Measurements from ENCODE around the gene SEMA6C. TPM values are rescaled to one million over a fixed set of nuclear protein-coding genes. Genes with fewer than 3 reads are reported as not detected.
"Not testable (repeated sequence)": the region's sequence is repeated elsewhere in the genome, so short reads cannot be mapped to it uniquely, and the experiment has no call there.

Gene SEMA6C
- total RNA-seq, 1 donor from 2014 or later, result 33.4 TPM

DNA sequence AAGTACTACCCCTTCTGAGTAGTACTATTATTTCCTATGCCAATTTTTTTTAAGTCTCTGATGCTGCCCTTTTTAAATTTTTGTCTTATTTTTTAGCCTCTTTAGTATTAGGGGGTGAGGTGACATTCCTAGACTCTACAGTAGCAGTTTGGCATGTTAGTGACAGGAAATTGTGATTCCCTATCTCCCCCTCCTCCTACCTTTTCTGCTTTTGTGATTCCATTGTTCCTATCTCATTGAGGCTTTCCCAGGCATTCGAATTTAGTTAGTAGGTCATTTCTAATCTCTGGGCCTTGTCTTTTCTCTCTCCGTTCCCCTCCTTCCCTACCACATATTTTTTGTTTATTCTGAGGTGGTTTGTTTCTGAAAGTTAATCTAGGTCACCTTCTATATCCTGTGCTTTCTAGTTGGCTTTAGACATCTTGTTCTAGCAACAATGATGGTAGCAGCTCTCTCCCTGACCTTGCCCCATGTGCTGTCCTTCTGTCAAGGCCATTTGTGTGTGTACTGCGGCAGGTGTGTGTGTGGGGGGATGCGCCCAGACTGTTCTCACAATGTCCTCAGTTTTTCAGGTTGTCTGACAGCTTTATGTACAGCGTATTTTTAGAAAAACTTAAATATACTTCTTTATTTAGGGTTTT, 21.5 kb downstream of the SEMA6C start:
- DNase-seq, result no peak

- DNase-seq, result no peak
Measured at GRCh38 chr1:151113877-151114276, 32.6 kb downstream of the SEMA6C start.

DNA sequence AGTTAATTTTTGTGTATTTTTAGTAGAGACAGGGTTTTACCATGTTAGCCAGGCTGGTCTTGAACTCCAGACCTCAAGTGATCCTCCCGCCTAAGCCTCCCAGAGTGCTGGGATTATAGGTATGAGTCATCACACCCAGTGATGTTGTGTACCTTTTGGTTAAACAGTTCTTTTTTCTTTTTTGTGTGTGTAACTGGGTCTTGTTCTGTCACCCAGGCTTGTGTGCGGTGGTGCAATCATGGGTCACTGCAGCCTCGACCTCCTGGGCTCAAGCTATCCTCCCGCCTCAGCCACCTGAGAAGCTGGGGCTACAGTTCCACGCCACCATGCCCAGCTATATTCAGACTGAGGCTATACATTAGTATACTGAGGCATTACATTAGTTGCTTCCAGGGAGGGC, 38.1 kb downstream of the SEMA6C start:
- no peak for DNase-seq

DNA sequence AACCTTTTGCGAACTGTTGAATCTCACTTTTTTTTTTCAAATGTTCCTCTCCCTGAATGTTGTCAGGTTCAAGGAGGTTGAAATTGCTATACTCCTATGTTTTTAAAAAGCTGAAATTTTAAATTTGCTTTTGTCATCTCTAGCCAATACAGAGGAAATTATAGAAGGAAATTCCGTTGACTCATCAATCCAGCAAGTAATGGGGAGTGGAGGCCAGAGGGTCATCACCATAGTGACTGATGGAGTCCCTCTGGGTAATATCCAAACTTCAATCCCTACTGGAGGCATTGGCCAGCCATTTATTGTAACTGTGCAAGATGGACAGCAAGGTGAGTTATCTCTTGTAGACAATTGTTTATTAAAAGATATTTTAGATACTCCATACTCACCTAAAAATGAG, 39.5 kb downstream of the SEMA6C start:
- peak; percentile 84 for DNase-seq

DNA sequence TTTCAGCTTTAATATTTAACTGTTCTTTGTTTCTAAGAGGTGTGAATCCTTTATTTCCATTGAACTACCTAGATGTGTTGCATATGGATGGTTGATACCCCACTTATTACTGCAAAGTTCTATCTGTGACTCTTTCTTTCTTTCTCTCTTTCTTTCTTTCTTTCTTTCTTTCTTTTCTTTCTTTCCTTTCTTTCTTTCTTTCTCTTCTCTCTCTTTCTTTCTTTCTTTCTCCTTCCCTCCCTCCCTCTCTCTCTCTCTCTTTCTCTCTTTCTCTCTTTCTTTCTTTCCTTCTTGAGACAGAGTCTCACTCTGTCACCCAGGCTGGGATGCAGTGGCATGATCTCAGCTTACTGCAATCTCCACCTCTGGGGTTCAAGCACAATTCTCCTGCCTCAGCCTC, 41.8 kb downstream of the SEMA6C start:
- DNase-seq, result no peak

DNA sequence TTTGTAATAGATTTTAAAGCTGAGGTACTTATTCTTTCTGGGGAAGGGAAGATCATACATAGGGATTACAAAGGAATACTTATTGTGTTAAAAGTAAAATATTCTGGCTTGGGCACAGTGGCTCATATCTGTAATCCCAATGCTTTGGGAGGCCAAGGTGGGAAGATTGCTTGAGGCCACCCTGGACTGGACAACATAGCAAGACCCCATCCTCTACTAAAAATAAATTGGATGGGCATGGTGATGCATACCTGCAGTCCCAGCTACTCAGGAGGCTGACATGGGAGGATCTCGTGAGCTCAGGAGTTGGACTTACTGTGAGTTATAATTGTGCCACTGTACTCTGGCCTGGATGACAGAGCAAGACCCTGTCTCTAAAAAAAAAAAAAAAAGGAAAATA, 48.3 kb downstream of the SEMA6C start:
- no peak for DNase-seq

GRCh38 chr1:151097426-151097825, 49.0 kb downstream of the SEMA6C start:
- not testable (repeated sequence) for DNase-seq

DNA sequence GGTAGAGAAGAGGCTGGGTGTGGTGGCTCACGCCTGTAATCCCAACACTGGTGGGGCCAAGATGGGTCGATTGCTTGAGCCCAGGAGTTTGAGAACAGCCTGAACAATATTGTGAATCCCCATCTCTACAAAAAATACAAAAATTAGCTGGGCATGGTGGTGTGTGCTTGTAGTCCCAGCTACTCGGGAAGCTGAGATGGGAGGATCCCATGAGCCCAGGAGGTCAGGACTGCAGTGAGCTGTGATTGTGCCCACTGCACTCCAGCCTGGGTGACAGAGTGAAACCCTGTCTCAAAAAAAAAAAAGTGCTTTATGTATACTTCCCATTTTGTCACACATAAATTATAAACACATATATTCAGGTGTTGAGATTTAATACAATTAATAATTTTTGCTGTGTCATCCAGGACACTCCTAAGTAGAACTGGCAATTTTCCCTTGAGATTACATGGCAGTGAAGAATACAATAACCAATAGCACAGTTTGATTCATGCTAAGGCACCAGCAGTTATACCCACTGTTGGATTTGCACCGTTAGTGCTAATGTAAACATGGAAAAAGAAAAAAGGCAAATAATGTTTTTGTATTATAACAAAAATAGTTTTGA, 60.4 kb downstream of the SEMA6C start:
- DNase-seq, result no peak

Other genes with a start within 250 kb of the SEMA6C start
- gene SETDB1, start 220.3 kb downstream of the SEMA6C start, total RNA-seq, result 38.1 and 45.3 TPM in 2 replicates
- gene CERS2, start 171.8 kb downstream of the SEMA6C start, total RNA-seq, result 71.6 and 96.6 TPM in 2 replicates
- gene ANXA9, start 164.3 kb downstream of the SEMA6C start, total RNA-seq, result not detected in 2 replicates
- gene MINDY1, start 139.7 kb downstream of the SEMA6C start, total RNA-seq, result 10.0 and 15.0 TPM in 2 replicates
- gene PRUNE1, start 138.2 kb downstream of the SEMA6C start, total RNA-seq, result 6.0 and 8.7 TPM in 2 replicates
- gene BNIPL, start 110.0 kb downstream of the SEMA6C start, total RNA-seq, result 0.17 and 0.33 TPM in 2 replicates
- gene C1orf56, start 98.9 kb downstream of the SEMA6C start, total RNA-seq, result 1.1 and 1.4 TPM in 2 replicates
- gene CDC42SE1, start 87.0 kb downstream of the SEMA6C start, total RNA-seq, result 63.1 and 78.6 TPM in 2 replicates
- gene MLLT11, start 86.2 kb downstream of the SEMA6C start, total RNA-seq, result 1.2 and 3.6 TPM in 2 replicates
- gene GABPB2, start 75.9 kb downstream of the SEMA6C start, total RNA-seq, result 6.3 and 10.7 TPM in 2 replicates
- gene TNFAIP8L2, start 10.0 kb upstream of the SEMA6C start, total RNA-seq, result 0.14 TPM in 1 of 2 replicates, not detected in the other
- gene LYSMD1, start 19.3 kb upstream of the SEMA6C start, total RNA-seq, result 3.3 and 5.3 TPM in 2 replicates
- 21.1 and 23.8 TPM in 2 replicates for gene SCNM1, start 19.5 kb upstream of the SEMA6C start, total RNA-seq
- gene TMOD4, start 29.4 kb upstream of the SEMA6C start, total RNA-seq, result 0.56 TPM in 1 of 2 replicates, not detected in the other
- 46.8 and 64.3 TPM in 2 replicates for gene VPS72, start 43.6 kb upstream of the SEMA6C start, total RNA-seq
- gene PIP5K1A, start 51.9 kb upstream of the SEMA6C start, total RNA-seq, result 44.4 and 57.6 TPM in 2 replicates
- 231 and 242 TPM in 2 replicates for gene PSMD4, start 108.1 kb upstream of the SEMA6C start, total RNA-seq
- gene ZNF687, start 135.7 kb upstream of the SEMA6C start, total RNA-seq, result 12.6 and 16.6 TPM in 2 replicates
- 45.5 and 55.3 TPM in 2 replicates for gene PI4KB, start 180.8 kb upstream of the SEMA6C start, total RNA-seq
- gene RFX5, start 200.6 kb upstream of the SEMA6C start, total RNA-seq, result 68.8 and 73.3 TPM in 2 replicates
- 5.3 TPM in 2 replicates for gene SELENBP1, start 226.1 kb upstream of the SEMA6C start, total RNA-seq